OCI-LY3 (cell line): ENCODE measurements around the gene SHCBP1L.

Experiments used
- H2AFZ ChIP-seq: fragments of 200-600, 300-600 bp; shearing (Covaris generic); 2 replicates; pipeline ENCODE4 v1.6.0; 2014; ENCODE audit warnings: antibody characterized with exemption, low read depth, low read length
- H3K27ac ChIP-seq: fragments of 200-600, 300-600 bp; sonication (generic); 2 replicates; pipeline ENCODE4 v1.5.1; 2014; ENCODE audit warnings: mild to moderate bottlenecking, low read length, moderate library complexity, mixed read lengths
- H3K27me3 ChIP-seq: fragments of 200-600, 300-600 bp; sonication (generic); 2 replicates; pipeline ENCODE4 v1.6.1; 2014; ENCODE audit warnings: low read depth, low read length, mixed read lengths
- H3K36me3 ChIP-seq: fragments of 200-600, 300-600 bp; sonication (generic); replicated peaks from 2 replicates; pipeline ENCODE3; 2014; ENCODE audit warnings: low read depth, low read length, mixed read lengths
- H3K4me1 ChIP-seq: fragments of 300-600, 200-600 bp; sonication (generic); 2 replicates; pipeline ENCODE4 v1.6.1; 2014; ENCODE audit warnings: low read length, mixed read lengths
- H3K4me2 ChIP-seq: fragments of 200-600, 300-600 bp; sonication (generic); 2 replicates; pipeline ENCODE4 v1.6.1; 2014; ENCODE audit warnings: low read length, mixed read lengths
- H3K4me3 ChIP-seq: fragments of 300-600, 200-600 bp; sonication (generic); 2 replicates; pipeline ENCODE4 v1.5.1; 2014; ENCODE audit warnings: antibody characterized with exemption, mild to moderate bottlenecking, low read length, moderate library complexity
- H3K79me2 ChIP-seq: fragments of 300-600, 200-600 bp; shearing (Covaris generic); 2 replicates; pipeline ENCODE4 v1.6.1; 2014; ENCODE audit warnings: mild to moderate bottlenecking, low read length, mixed read lengths
- H3K9ac ChIP-seq: fragments of 300-600, 200-600 bp; shearing (Covaris generic); 2 replicates; pipeline ENCODE4 v1.6.0; 2014; ENCODE audit warnings: mild to moderate bottlenecking, low read length, moderate library complexity
- H3K9me3 ChIP-seq: fragments of 200-600, 300-600 bp; shearing (Covaris generic); 2 replicates; pipeline ENCODE4 v1.6.1; 2014; ENCODE audit warnings: low read length, mixed read lengths; ENCODE audit not compliant: insufficient read depth
- H4K20me1 ChIP-seq: fragments of 200-600, 300-600 bp; sonication (generic); 2 replicates; pipeline ENCODE4 v1.6.1; 2016; ENCODE audit warnings: low read length, mixed read lengths; ENCODE audit not compliant: insufficient read depth
- EZH2phosphoT487 ChIP-seq: fragments of 200-600 bp; shearing (Covaris generic); IDR thresholded peaks from 2 replicates; pipeline ENCODE4 v1.6.1; 2018; ENCODE audit warnings: antibody characterized with exemption, mixed run types, low read depth
- TF ChIP-seq, protein P1 (sequence below): fragments of 200-600, 300-600 bp; sonication (generic); IDR thresholded peaks from 2 replicates; pipeline ENCODE4 v1.5.1; 2014; ENCODE audit warnings: antibody characterized with exemption, low read length, low read depth

The SHCBP1L gene

DNA sequence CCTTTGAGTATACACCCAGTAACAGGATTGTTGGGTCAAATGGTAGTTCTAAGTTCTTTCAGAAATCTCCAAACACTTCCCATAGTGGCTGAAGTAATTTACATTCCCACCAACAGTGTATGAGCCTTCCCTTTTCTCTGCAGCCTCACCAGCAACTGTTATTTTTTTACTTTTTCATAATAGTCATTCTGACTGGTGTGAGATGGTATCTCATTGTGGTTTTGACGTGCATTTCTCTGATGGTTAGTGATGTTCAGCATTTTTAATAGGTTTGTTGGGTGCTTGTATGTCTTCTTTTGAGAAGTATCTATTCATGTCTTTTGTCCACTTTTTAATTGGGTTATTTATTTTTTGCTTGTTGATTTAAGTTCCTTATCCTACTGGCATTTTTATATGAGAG lies 43.9 kb upstream of the SHCBP1L start:
- Histone ChIP-seq H3K27me3 (no peaks in the 10 kb centered on the region), H3K4me3 (no peak overlapping the region), H3K79me2 (no peaks in the 10 kb centered on the region), H3K4me2 (no peak overlapping the region), H3K9me3 (no peaks in the 10 kb centered on the region), H3K9ac (no peak overlapping the region), H4K20me1 (no peaks in the 10 kb centered on the region), H3K27ac (no peak overlapping the region), H2AFZ (no peak overlapping the region), H3K36me3 (no peaks in the 10 kb centered on the region), H3K4me1 (no peaks in the 10 kb centered on the region)
- TF ChIP-seq, protein P1, sequence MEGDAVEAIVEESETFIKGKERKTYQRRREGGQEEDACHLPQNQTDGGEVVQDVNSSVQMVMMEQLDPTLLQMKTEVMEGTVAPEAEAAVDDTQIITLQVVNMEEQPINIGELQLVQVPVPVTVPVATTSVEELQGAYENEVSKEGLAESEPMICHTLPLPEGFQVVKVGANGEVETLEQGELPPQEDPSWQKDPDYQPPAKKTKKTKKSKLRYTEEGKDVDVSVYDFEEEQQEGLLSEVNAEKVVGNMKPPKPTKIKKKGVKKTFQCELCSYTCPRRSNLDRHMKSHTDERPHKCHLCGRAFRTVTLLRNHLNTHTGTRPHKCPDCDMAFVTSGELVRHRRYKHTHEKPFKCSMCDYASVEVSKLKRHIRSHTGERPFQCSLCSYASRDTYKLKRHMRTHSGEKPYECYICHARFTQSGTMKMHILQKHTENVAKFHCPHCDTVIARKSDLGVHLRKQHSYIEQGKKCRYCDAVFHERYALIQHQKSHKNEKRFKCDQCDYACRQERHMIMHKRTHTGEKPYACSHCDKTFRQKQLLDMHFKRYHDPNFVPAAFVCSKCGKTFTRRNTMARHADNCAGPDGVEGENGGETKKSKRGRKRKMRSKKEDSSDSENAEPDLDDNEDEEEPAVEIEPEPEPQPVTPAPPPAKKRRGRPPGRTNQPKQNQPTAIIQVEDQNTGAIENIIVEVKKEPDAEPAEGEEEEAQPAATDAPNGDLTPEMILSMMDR, result no peak
- no peak for TF ChIP-seq EZH2phosphoT487

DNA sequence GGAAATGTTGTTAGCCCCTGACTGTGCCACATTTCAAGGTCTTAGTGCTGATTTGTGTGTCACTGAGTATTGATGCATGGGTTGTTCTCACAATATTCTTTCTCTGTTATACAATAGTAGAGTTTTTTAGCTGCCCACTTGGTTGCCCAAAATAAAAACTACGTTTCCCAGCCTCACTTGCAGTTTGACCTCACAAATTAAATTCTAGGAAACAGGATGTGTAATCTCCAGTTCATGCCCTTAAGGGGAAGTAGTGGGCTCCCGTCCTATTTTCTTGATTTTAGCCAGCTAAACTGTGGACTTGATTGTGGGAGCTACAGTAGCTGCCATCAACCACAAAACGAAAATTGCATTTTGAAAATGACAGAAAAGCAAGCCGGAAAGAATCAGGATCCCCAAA lies 42.9 kb upstream of the SHCBP1L start:
- Histone ChIP-seq H3K9me3 (no peaks in the 10 kb centered on the region), H3K4me3 (peak overlapping the region; percentile 12), H3K36me3 (no peaks in the 10 kb centered on the region), H2AFZ (peak overlapping the region; percentile 68; the same call in 1 of the 2 replicates), H3K27ac (no peak overlapping the region), H3K27me3 (no peaks in the 10 kb centered on the region), H3K79me2 (no peaks in the 10 kb centered on the region), H4K20me1 (no peaks in the 10 kb centered on the region), H3K9ac (no peak overlapping the region), H3K4me2 (peak overlapping the region; percentile 25), H3K4me1 (no peaks in the 10 kb centered on the region)
- TF ChIP-seq, protein P1, result no peak
- no peak for TF ChIP-seq EZH2phosphoT487

DNA sequence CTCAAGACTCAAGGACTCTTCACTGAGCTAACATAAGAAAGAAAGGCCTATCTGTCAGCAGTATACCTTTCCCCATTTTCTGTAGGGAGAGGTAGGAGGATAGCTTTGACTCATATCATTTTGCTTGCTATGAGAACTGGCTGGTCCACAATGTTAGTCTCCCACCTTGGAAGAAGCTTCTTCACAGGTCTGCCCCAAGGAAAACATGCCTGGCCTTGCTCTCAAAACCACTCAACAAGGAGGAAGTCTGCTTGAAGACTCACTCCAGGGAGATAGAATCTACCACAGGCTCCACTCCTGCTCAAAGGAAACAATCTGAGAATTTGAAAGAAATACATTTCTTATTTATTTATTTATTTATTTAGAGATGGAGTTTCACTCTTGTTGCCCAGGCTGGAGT lies 40.8 kb upstream of the SHCBP1L start:
- no peak overlapping the region for H3K4me2 ChIP-seq
- no peak overlapping the region for H3K4me3 ChIP-seq
- H3K36me3 ChIP-seq, result no peaks in the 10 kb centered on the region
- no peaks in the 10 kb centered on the region for H3K4me1 ChIP-seq
- H3K9me3 ChIP-seq, result no peaks in the 10 kb centered on the region
- no peaks in the 10 kb centered on the region for H4K20me1 ChIP-seq
- no peak overlapping the region for H2AFZ ChIP-seq
- no peaks in the 10 kb centered on the region for H3K79me2 ChIP-seq
- H3K9ac ChIP-seq, result no peak overlapping the region
- no peak overlapping the region for H3K27ac ChIP-seq
- no peaks in the 10 kb centered on the region for H3K27me3 ChIP-seq
- TF ChIP-seq EZH2phosphoT487, result no peak
- TF ChIP-seq, protein P1, result no peak

DNA sequence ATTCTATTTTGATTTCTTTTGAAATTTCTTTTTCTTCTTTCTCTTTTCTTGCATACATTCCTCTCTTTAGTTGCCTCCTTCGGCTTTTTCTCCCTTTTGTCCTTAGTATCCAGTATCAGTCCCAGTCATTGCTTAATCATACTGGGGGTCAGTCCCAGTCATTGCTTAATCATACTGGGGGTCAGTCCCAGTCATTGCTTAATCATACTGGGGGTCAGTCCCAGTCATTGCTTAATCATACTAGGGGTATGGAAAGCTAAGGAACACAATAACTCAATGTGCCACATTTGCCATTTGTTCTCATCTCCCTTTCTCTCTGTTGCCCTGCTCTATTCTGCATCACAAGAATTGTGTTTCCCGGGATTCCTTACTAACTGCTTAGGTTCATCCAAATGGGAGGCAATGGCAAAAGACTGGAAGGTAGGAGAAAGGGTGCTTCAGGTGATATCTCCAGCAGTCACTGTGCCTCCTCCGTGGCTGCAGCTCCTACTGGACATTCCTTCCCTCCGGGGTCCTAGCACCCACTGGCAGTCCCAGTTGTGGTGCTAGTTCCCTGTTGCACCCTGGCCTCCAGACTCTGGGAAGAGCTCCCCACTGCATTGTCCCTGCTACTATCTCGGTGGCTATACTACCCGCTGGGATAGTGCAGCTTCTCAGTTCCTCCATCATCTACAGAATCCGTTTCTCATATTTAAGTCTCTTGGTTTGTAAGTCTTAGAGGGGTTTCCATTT lies 37.6 kb upstream of the SHCBP1L start:
- H4K20me1 ChIP-seq, result no peaks in the 10 kb centered on the region
- H3K9me3 ChIP-seq, result no peaks in the 10 kb centered on the region
- no peaks in the 10 kb centered on the region for H3K36me3 ChIP-seq
- H3K27ac ChIP-seq, result no peak overlapping the region
- no peak overlapping the region for H3K4me2 ChIP-seq
- H3K79me2 ChIP-seq, result no peaks in the 10 kb centered on the region
- TF ChIP-seq, protein P1, result no peak
- TF ChIP-seq EZH2phosphoT487, result no peak
- no peak overlapping the region for H3K9ac ChIP-seq
- no peak overlapping the region for H3K4me3 ChIP-seq
- H3K27me3 ChIP-seq, result no peaks in the 10 kb centered on the region
- no peaks in the 10 kb centered on the region for H3K4me1 ChIP-seq
- H2AFZ ChIP-seq, result no peak overlapping the region
